Keratinocyte (primary cell): Measurements from ENCODE around the gene TIAM2. TPM values are rescaled to one million over a fixed set of nuclear protein-coding genes. Genes with fewer than 3 reads are reported as not detected.
"Not testable (repeated sequence)": the region's sequence is repeated elsewhere in the genome, so short reads cannot be mapped to it uniquely, and the experiment has no call there.

Experiments used
- DNase-seq: peaks from one replicate; pipeline ENCODE4 v3.0.0-alpha.2; 2011; ENCODE audit warnings: low read depth, missing footprints, low spot score
- FAIRE-seq: peaks from 2 replicates; lab custom pipeline; 2011; peaks lifted over from hg19 to GRCh38; lab: Jason Lieb, UNC
- H2AFZ ChIP-seq: 2 replicates; pipeline ENCODE4 v1.6.0; 2012; ENCODE audit warnings: low read length, control low read depth, inconsistent platforms; ENCODE audit not compliant: control insufficient read depth
- H3K27ac ChIP-seq: 2 replicates; pipeline ENCODE4 v1.5.1; 2011; ENCODE audit warnings: low read length; ENCODE audit not compliant: control insufficient read depth, insufficient read depth
- H3K27me3 ChIP-seq: 3 replicates; pipeline ENCODE4 v1.6.0; 2011; ENCODE audit warnings: low read length; ENCODE audit not compliant: control insufficient read depth, insufficient read depth; ENCODE audit errors: extremely low read depth
- H3K36me3 ChIP-seq, 2 experiments: 2 replicates in 1 of 2; 3 replicates in 1 of 2; pipeline ENCODE4 v1.5.1; 2011; ENCODE audit warnings: low read length in 2 of 2, mild to moderate bottlenecking in 1 of 2; ENCODE audit not compliant: control insufficient read depth in 2 of 2, insufficient read depth in 2 of 2; ENCODE audit errors: extremely low read depth in 1 of 2
- H3K4me1 ChIP-seq: 3 replicates; pipeline ENCODE4 v1.5.1; 2011; ENCODE audit warnings: low read length; ENCODE audit not compliant: control insufficient read depth, insufficient read depth; ENCODE audit errors: extremely low read depth
- H3K4me2 ChIP-seq: 3 replicates; pipeline ENCODE4 v1.6.0; 2011; ENCODE audit warnings: low read depth, low read length; ENCODE audit not compliant: control insufficient read depth, insufficient read depth; ENCODE audit errors: extremely low read depth
- H3K4me3 ChIP-seq, 3 experiments: fragments of 200-600 bp in 1 of 3; sonication (generic) in 1 of 3; 2 replicates in 2 of 3; 3 replicates in 1 of 3; pipeline ENCODE4 v1.5.1; 2011 to 2016; ENCODE audit warnings: low read length in 3 of 3, mild to moderate bottlenecking in 3 of 3, control low read depth in 2 of 3, inconsistent platforms in 1 of 3, low read depth in 1 of 3, mixed read lengths in 1 of 3, mixed run types in 1 of 3, moderate library complexity in 1 of 3; ENCODE audit not compliant: control insufficient read depth in 2 of 3, insufficient read depth in 2 of 3; ENCODE audit errors: extremely low read depth in 1 of 3
- H3K79me2 ChIP-seq: 2 replicates; pipeline ENCODE4 v1.6.0; 2012; ENCODE audit warnings: low read length; ENCODE audit not compliant: control insufficient read depth, insufficient read depth
- H3K9ac ChIP-seq: 3 replicates; pipeline ENCODE4 v1.6.0; 2011; ENCODE audit warnings: low read length; ENCODE audit not compliant: control insufficient read depth, insufficient read depth; ENCODE audit errors: extremely low read depth
- H3K9me1 ChIP-seq: 3 replicates; pipeline ENCODE4 v1.6.0; 2011; ENCODE audit warnings: low read length; ENCODE audit not compliant: control insufficient read depth, insufficient read depth; ENCODE audit errors: extremely low read depth
- H3K9me3 ChIP-seq: 2 replicates; pipeline ENCODE4 v1.5.1; 2012; ENCODE audit warnings: low read depth, low read length; ENCODE audit not compliant: control insufficient read depth
- H4K20me1 ChIP-seq: 3 replicates; pipeline ENCODE4 v1.6.0; 2011; ENCODE audit warnings: low read length; ENCODE audit not compliant: control insufficient read depth, insufficient read depth; ENCODE audit errors: extremely low read depth
- CTCF ChIP-seq, 3 experiments: IDR thresholded peaks in 1 of 3; conservative IDR thresholded peaks in 1 of 3; optimal IDR thresholded peaks in 1 of 3; 2 replicates in 2 of 3; 3 replicates in 1 of 3; pipeline versions ENCODE3 to v1.5.1; 2011; ENCODE audit warnings: low read length in 3 of 3, mild to moderate bottlenecking in 3 of 3, moderate library complexity in 2 of 3, control low read depth in 1 of 3, inconsistent platforms in 1 of 3; ENCODE audit not compliant: insufficient read depth in 2 of 3; ENCODE audit errors: extremely low read depth in 1 of 3
- EZH2 ChIP-seq: IDR thresholded peaks from one replicate; pipeline ENCODE4 v1.6.1; 2012; ENCODE audit warnings: inconsistent platforms, mild to moderate bottlenecking, low read length, moderate library complexity
- dilution Hi-C: fragments of 300-500 bp; cut with MboI; formaldehyde crosslinking; loops from one replicate; pipeline ENCODE4 v1.7.0; 2020; ENCODE audit warnings: low sequenced_read_pairs; ENCODE audit not compliant: extremely low pct_ligation_motif_present
- polyA plus RNA-seq, 5 experiments: library from polyadenylated mRNA; depleted of rRNA in 3 of 5; stranded (reverse) in 3 of 5; stranded (forward) in 1 of 5; unstranded in 1 of 5; fragments of >200 nt; gene quantifications; 1 replicate in 1 of 5; 2 replicates in 3 of 5; 3 replicates in 1 of 5; pipeline versions ENCODE4 v1.2.1 to v1.2.3, GENCODE V29; 2011 to 2012; ENCODE audit warnings: missing spikeins in 2 of 5, low read depth in 1 of 5, low replicate concordance in 1 of 5

TIAM2 gene
- polyA plus RNA-seq, 1 donor (not counting 4 experiments of a cell fraction or from before 2014, with no cell fraction given), result 4.0 TPM

- H3K4me3 ChIP-seq, H3K9me3 ChIP-seq, DNase-seq, H3K36me3 ChIP-seq, H4K20me1 ChIP-seq, FAIRE-seq, dilution Hi-C loops, H2AFZ ChIP-seq, H3K4me2 ChIP-seq, H3K27ac ChIP-seq, H3K9ac ChIP-seq, H3K27me3 ChIP-seq, H3K9me1 ChIP-seq: not testable (repeated sequence)
- Histone ChIP-seq H3K79me2 (peaks cover 30% of the 10 kb centered on the region), H3K4me1 (peaks cover 29% of the 10 kb centered on the region)
- TF ChIP-seq CTCF (optimal IDR thresholded peaks at IDR 0.05 in 1 of 3, IDR thresholded peaks at IDR 0.05 in 1 of 3, conservative IDR thresholded peaks at IDR 0.05 in 1 of 3; ENCODE audit: extremely low read depth in 1 of 3, insufficient read depth in 2 of 3, low read length in 3 of 3), result peak; percentile 48 to 74 (median 58)
Measured at GRCh38 chr6:155268088-155268867, 273.2 kb downstream of the TIAM2 start.

GRCh38 chr6:155269765-155270164 is 274.6 kb downstream of the TIAM2 start:
- dilution Hi-C loops, result no loop called here
- no peaks in the 10 kb centered on the region for H4K20me1 ChIP-seq
- no peak for FAIRE-seq
- H3K27me3 ChIP-seq, result no peaks in the 10 kb centered on the region
- H3K9me1 ChIP-seq, result no peaks in the 10 kb centered on the region
- no peak overlapping the region for H3K9ac ChIP-seq
- peaks cover 17% of the 10 kb centered on the region for H3K79me2 ChIP-seq
- H3K4me2 ChIP-seq, result no peak overlapping the region
- H3K4me3 ChIP-seq, result no peak overlapping the region
- no peaks in the 10 kb centered on the region for H3K9me3 ChIP-seq
- H3K27ac ChIP-seq, result no peak overlapping the region
- no peak for TF ChIP-seq EZH2
- no peak for TF ChIP-seq CTCF (optimal IDR thresholded peaks at IDR 0.05 in 1 of 3, IDR thresholded peaks at IDR 0.05 in 1 of 3, conservative IDR thresholded peaks at IDR 0.05 in 1 of 3; ENCODE audit: extremely low read depth in 1 of 3, insufficient read depth in 2 of 3, low read length in 3 of 3)
- peaks cover 0 to 4% of the 10 kb centered on the region in 2 experiments for H3K36me3 ChIP-seq
- no peak for DNase-seq
- H2AFZ ChIP-seq, result no peak overlapping the region
- peaks cover 37% of the 10 kb centered on the region for H3K4me1 ChIP-seq
